Subcutaneous adipose tissue (tissue), 4 donors: ENCODE data around the gene NAA60. TPM values are rescaled to one million over a fixed set of nuclear protein-coding genes. Genes with fewer than 3 reads are reported as not detected.

Source experiments
- CTCF ChIP-seq: fragments of 450-650 bp; IDR thresholded peaks from one replicate; pipeline ENCODE4 v1.5.1; 2016; ENCODE audit warnings: low read depth, mild to moderate bottlenecking, control low read depth, antibody characterized with exemption, moderate library complexity
- small RNA-seq: library from RNA; depleted of rRNA; stranded (forward); fragments of <200 nt; gene quantifications from one replicate; pipeline ENCODE3, GENCODE V24; 2016
- total RNA-seq, 4 donors: library from RNA; depleted of rRNA; stranded (reverse); fragments of >200 nt; gene quantifications; one replicate each; pipeline ENCODE4 v1.1.0, GENCODE V29; 2016

The NAA60 gene
- total RNA-seq, 4 donors from 2014 or later = 17.6 to 43.0 (median 20.8) TPM

GRCh38 chr16:3530371-3530914, 87.0 kb downstream of the NAA60 start:
- TF ChIP-seq CTCF = no peak

- no peak for TF ChIP-seq CTCF
Measured at GRCh38 chr16:3532741-3533140, 89.3 kb downstream of the NAA60 start.

- TF ChIP-seq CTCF = no peak
Measured at GRCh38 chr16:3534126-3534525, 90.6 kb downstream of the NAA60 start.

- TF ChIP-seq CTCF = no peak
Measured at GRCh38 chr16:3536271-3536731, 92.8 kb downstream of the NAA60 start.

Small RNA genes within 50 kb of the gene (small RNA-seq; reads per million reads assigned to genes)
- not detected for gene MIR6126

Other genes starting within 250 kb of the NAA60 start
- 1 to 10 TPM; 4.4 to 7.8 (median 5.9) TPM for gene ZNF200, start 208.5 kb upstream of the NAA60 start, total RNA-seq
- gene MEFV, start 187.0 kb upstream of the NAA60 start, total RNA-seq = 1 to 10 TPM; 3.0 to 7.7 (median 5.2) TPM
- gene ZNF263, start 160.2 kb upstream of the NAA60 start, total RNA-seq = 10 to 100 TPM; 16.8 to 39.2 (median 28.7) TPM
- gene TIGD7, start 138.2 kb upstream of the NAA60 start, total RNA-seq = 1 to 10 TPM; 3.6 to 7.3 (median 5.2) TPM
- 10 to 100 TPM; 14.8 to 25.4 (median 18.4) TPM for gene ZNF75A, start 138.2 kb upstream of the NAA60 start, total RNA-seq
- gene OR2C1, start 87.8 kb upstream of the NAA60 start, total RNA-seq = under 1 TPM in 1 of 4 donors, not detected in 3; 0.44 TPM
- gene ZSCAN32, start 42.7 kb upstream of the NAA60 start, total RNA-seq = 10 to 100 TPM in 3 of 4 donors, 1 to 10 TPM in 1; 9.0 to 15.4 (median 11.2) TPM
- 10 to 100 TPM in 2 of 4 donors, 1 to 10 TPM in 2; 7.3 to 17.1 (median 10.5) TPM for gene ZNF174, start 42.5 kb upstream of the NAA60 start, total RNA-seq
- gene ZNF597, start 176 bp upstream of the NAA60 start, total RNA-seq = 1 to 10 TPM; 1.9 to 2.5 (median 2.2) TPM
- gene C16orf90, start 51.8 kb downstream of the NAA60 start, total RNA-seq = not detected
- 10 to 100 TPM; 11.6 to 24.7 (median 19.7) TPM for gene CLUAP1, start 57.3 kb downstream of the NAA60 start, total RNA-seq
- 1 to 10 TPM in 2 of 4 donors, under 1 TPM in 2; 0.49 to 1.5 (median 1.0) TPM for gene NLRC3, start 133.7 kb downstream of the NAA60 start, total RNA-seq
- 1 to 10 TPM; 2.4 to 3.8 (median 2.8) TPM for gene SLX4, start 167.9 kb downstream of the NAA60 start, total RNA-seq
- gene DNASE1, start 211.0 kb downstream of the NAA60 start, total RNA-seq = 10 to 100 TPM; 10.9 to 19.8 (median 15.6) TPM